Peyer's patch (tissue), 4 donors: ENCODE data around the gene NGB.

Experiments
- CTCF ChIP-seq, 6 experiments: fragments of 450-650 bp in 4 of 6; fragments of 200-600 bp in 2 of 6; sonication (generic) in 1 of 6; IDR thresholded peaks; one replicate each; pipeline ENCODE4 v1.5.1; 2017 to 2019; ENCODE audit warnings: antibody characterized with exemption in 6 of 6, mild to moderate bottlenecking in 3 of 6, moderate library complexity in 1 of 6
- POLR2A ChIP-seq, 2 donors: fragments of 450-650 bp; IDR thresholded peaks; one replicate each; pipeline ENCODE4 v1.5.1; 2017; ENCODE audit warnings: antibody characterized with exemption in 2 of 2, mild to moderate bottlenecking in 2 of 2, moderate library complexity in 2 of 2

GRCh38 chr14:77305696-77306095, 34.7 kb upstream of the NGB start:
- TF ChIP-seq CTCF (IDR thresholded peaks at IDR 0.05) (no peak), POLR2A (IDR thresholded peaks at IDR 0.05) (no peak)
